Measurements from ENCODE around the gene COQ5.

Gene COQ5

GRCh38 chr12:120480211-120480610, 48.7 kb downstream of the COQ5 start:
- DNase-seq, result no peak

DNA sequence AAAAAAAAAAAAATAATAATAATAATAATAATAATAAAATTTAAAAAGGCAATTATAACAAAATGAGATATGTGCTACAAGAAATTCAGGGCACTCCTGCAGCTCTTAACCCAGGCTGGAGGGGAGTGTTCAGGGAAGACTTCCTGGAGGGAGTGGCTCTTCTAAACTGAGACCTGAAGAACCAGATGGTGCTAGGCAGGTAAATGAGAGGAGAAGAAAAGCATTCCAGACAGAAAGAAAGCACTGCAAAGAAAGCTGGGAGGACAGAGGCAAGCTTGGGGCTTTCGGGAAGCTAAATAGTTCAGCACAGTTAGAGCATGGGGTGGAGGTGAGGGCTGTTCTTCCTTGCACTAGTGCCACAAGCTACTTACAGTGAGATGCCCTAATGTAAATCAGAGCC, 49.5 kb downstream of the COQ5 start:
- DNase-seq, result no peak

DNA sequence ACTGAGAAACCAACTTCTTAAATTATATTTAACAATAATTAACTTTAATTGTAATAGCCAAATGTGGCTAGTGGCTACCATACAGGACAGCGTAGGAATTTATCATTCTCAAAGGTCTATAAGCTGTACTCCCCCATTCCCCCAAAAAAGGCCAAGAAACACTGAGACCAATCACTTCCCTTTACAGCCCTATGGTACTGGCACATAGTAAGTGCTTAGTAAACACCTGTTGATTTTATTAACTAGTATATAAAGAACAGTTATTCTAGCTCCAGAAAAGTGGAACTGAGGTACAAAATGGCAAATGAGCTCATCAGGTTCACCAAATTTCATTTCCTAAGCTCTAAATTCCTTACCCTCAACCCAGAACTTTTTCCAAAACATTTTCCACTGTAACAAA, 53.3 kb downstream of the COQ5 start:
- DNase-seq, result no peak

GRCh38 chr12:120474616-120474960, 54.4 kb downstream of the COQ5 start:
- no peak for DNase-seq

DNA sequence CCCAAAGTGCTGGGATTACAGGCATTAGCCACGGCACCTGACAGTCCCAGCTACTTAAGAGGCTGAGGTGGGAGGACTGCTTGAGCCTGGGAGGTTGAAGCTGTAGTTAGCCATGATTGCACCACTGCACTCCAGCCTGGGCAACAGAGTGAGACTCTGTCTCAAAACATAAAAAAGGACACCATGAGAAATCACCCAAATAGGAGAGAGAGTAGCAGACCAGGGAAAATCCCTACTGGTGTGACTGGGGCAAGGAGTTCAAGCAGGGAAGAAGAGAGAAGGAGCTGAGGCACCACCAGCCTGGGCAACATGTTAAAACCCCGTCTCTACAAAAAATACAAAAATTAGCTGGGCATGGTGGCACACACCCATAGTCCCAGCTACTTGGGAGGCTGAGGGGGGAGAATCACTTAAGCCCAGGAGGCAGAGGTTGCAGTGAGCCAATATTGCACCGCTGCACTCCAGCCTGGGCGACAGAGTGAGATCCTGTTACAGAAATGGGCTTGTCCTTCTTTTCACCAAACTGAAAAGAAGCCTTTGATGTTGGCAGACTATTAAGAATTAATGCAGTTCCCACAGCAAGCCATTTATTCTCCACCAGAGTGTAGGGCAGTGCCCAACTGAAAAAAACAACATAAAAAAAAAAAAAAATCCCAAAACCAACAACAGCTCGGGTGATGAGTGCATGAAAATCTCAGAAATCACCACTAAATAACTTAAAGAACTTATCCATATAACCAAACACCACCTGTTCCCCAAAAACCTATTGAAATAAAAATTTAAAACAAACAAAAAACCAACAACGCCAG, 54.9 kb downstream of the COQ5 start:
- DNase-seq, result peak; percentile 22

DNA sequence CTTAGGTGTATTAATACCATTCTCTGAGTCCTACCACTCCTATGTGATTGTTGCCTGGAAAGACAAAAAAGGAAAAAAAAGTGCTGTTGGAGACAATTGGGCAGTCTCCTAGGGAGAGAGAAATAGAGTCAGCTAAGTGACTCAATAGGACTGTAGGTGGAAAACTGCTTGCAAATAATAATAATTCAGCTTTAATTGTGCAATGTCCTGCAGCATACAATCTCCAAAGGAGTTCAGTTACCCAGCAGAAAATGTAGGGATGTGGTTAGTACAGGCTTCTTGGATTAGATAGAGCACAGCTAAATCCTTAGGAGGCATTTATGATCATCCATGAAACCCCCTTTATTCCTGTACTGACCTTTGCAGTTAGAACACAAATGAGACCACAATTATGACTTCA, 56.4 kb downstream of the COQ5 start:
- DNase-seq, result no peak

- DNase-seq, result no peak
Observed at GRCh38 chr12:120470150-120470784, 58.7 kb downstream of the COQ5 start.

- DNase-seq, result peak; percentile 86
Observed at GRCh38 chr12:120469450-120470149, 59.4 kb downstream of the COQ5 start, which contains the start of gene SRSF9. Gene SRSF9 (minus strand): TSS chr12:120469748. CDS start chr12:120469609, 139 bp downstream.

DNA sequence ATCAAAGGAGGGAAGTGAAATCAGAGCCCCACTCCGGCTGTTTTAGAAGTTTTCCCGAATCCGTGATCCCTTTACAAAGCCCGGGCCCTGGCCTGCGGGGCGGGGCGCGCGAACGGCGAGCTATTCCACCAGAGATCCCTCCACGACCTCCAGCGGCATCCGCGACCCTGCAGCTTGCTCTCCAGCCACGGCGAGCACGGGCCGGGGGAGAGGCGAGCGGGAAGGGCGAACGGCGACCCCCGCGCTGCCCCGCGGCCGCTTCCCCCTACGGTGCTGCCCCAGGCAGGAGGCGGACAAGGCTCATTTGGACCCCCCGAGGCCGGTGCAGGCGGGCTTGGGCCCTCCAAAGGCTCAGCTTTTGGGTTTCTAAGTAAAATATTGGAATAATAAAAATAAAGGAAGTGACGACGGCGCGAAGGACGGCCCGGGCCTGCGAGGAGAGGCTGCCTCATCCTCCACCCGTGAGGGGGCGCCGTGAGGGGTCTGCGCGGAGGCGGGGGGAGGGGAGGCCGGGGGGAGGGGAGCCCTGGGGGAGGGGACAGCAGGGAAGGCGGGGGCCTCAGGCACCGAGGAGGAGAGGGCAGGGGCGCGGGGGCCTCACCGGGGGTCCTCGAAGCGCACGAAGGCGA, 60.0 kb downstream of the COQ5 start:
- DNase-seq, result no peak

- DNase-seq, result no peak
Observed at GRCh38 chr12:120468325-120468820, 60.6 kb downstream of the COQ5 start.

GRCh38 chr12:120467439-120467838, 61.5 kb downstream of the COQ5 start:
- DNase-seq, result no peak

GRCh38 chr12:120466560-120467315, 62.2 kb downstream of the COQ5 start:
- DNase-seq, result no peak

DNA sequence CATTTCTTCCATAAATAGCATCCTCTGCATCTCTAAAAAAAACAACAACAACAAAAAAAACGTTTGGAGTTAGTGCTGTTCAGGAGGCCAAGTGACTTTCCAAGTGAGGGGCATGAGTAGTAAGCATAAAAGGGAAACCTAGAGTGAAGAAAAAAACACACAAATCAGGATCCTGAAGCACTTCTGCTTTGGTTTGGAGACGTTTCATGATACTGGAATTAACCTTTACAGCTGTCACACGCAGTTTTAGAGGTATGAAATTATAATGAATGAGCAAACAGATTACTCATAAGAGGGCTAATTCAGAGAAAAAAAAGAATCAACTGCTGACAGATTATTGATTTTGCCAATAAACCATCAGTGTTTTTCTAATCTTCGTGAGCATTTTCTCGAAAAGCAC, 63.2 kb downstream of the COQ5 start:
- DNase-seq, result no peak

GRCh38 chr12:120463712-120464111, 65.2 kb downstream of the COQ5 start:
- no peak for DNase-seq

GRCh38 chr12:120462099-120462640, 66.8 kb downstream of the COQ5 start:
- no peak for DNase-seq

GRCh38 chr12:120460157-120460556, 68.8 kb downstream of the COQ5 start:
- no peak for DNase-seq

GRCh38 chr12:120457133-120457532, 71.8 kb downstream of the COQ5 start:
- DNase-seq, result no peak

- DNase-seq, result no peak
Observed at GRCh38 chr12:120455302-120455701, 73.7 kb downstream of the COQ5 start.

- DNase-seq, result no peak
Observed at GRCh38 chr12:120453977-120454376, 75.0 kb downstream of the COQ5 start.
